ENCODE results near the gene MRPL57. TPM values are rescaled to one million over a fixed set of nuclear protein-coding genes. Genes with fewer than 3 reads are reported as not detected.

Gene MRPL57
- total and polyA plus RNA-seq, 2 of the 8 experiments (the other 6 are each of a cell fraction or from before 2014, with no cell fraction given): 29.9 to 34.1 TPM

- TF ChIP-seq KDM4A (IDR thresholded peaks at IDR 0.05; ENCODE audit: low read depth, low read length, severe bottlenecking) (no peak), SRF (IDR thresholded peaks at IDR 0.05; ENCODE audit: low read depth, low read length) (no peak), SP4 (IDR thresholded peaks at IDR 0.05; ENCODE audit: low read length) (no peak), PHF8 (conservative IDR thresholded peaks at IDR 0.05; ENCODE audit: low read depth, low read length) (no peak), SP1 (IDR thresholded peaks at IDR 0.05; ENCODE audit: low read depth, low read length) (no peak)
These were observed 49.6 kb downstream of the MRPL57 start (continued) for GRCh38 chr13:21225841-21226581.

Data from H1 (cell line).